Activated naive CD8-positive, alpha-beta T cell treated with anti-CD3 and anti-CD28 coated beads for 36 hours (primary cell): ENCODE results near the gene EED. TPM values are rescaled to one million over a fixed set of nuclear protein-coding genes. Genes with fewer than 3 reads are reported as not detected.
A peak's percentile ranks its signal among the peaks of the same experiment; 100 is the strongest.

ENCODE experiments used
- DNase-seq: peaks from one replicate; pipeline ENCODE4 v3.0.0; 2021
- H3K27ac Mint-ChIP-seq: one replicate; pipeline ENCODE4 v1.8.0; 2022; ENCODE audit warnings: mild to moderate bottlenecking, moderate library complexity, mixed read lengths
- H3K27me3 Mint-ChIP-seq: one replicate; pipeline ENCODE4 v1.8.0; 2022; ENCODE audit warnings: mild to moderate bottlenecking, mixed read lengths
- H3K36me3 Mint-ChIP-seq: one replicate; pipeline ENCODE4 v1.8.0; 2021; ENCODE audit warnings: mild to moderate bottlenecking, mixed read lengths
- H3K4me1 Mint-ChIP-seq: one replicate; pipeline ENCODE4 v1.8.0; 2021; ENCODE audit warnings: mixed read lengths
- H3K4me3 Mint-ChIP-seq: one replicate; pipeline ENCODE4 v1.8.0; 2022; ENCODE audit warnings: mild to moderate bottlenecking, moderate library complexity, mixed read lengths
- H3K9me3 Mint-ChIP-seq: one replicate; pipeline ENCODE4 v1.8.0; 2022; ENCODE audit warnings: mixed read lengths
- total RNA-seq, 2 experiments: library from RNA; stranded (reverse); gene quantifications; one replicate each; pipeline ENCODE4 v1.2.3, GENCODE V29; 2021

EED gene
- total RNA-seq, 2 experiments from 2014 or later: 85.3 to 86.7 TPM

GRCh38 chr11:86230179-86230804, 14.3 kb upstream of the EED start:
- Mint-ChIP-seq H3K27ac (peak overlapping the region; percentile 69), H3K4me1 (peaks cover 54% of the 10 kb centered on the region), H3K9me3 (peaks cover 7% of the 10 kb centered on the region), H3K27me3 (peaks cover 14% of the 10 kb centered on the region), H3K36me3 (peaks cover 4% of the 10 kb centered on the region), H3K4me3 (no peak overlapping the region)
- DNase-seq: no peak

GRCh38 chr11:86230921-86231434, 13.6 kb upstream of the EED start:
- Mint-ChIP-seq H3K27ac (peak overlapping the region; percentile 44), H3K36me3 (peaks cover 1% of the 10 kb centered on the region), H3K9me3 (peaks cover 3% of the 10 kb centered on the region), H3K27me3 (peaks cover 14% of the 10 kb centered on the region), H3K4me3 (no peak overlapping the region), H3K4me1 (peaks cover 52% of the 10 kb centered on the region)
- DNase-seq: no peak

- Mint-ChIP-seq H3K27me3 (peaks cover 19% of the 10 kb centered on the region), H3K4me1 (peaks cover 43% of the 10 kb centered on the region), H3K36me3 (peaks cover 1% of the 10 kb centered on the region), H3K9me3 (peaks cover under 1% of the 10 kb centered on the region), H3K27ac (no peak overlapping the region), H3K4me3 (no peak overlapping the region)
- DNase-seq: no peak
These were observed 12.0 kb upstream of the EED start for GRCh38 chr11:86232556-86232955.

GRCh38 chr11:86234831-86235461, 9.6 kb upstream of the EED start:
- Mint-ChIP-seq H3K27me3 (peaks cover 29% of the 10 kb centered on the region), H3K4me3 (no peak overlapping the region), H3K9me3 (no peaks in the 10 kb centered on the region), H3K36me3 (no peaks in the 10 kb centered on the region), H3K4me1 (peaks cover 20% of the 10 kb centered on the region), H3K27ac (no peak overlapping the region)
- DNase-seq: no peak

GRCh38 chr11:86237267-86237804, 7.2 kb upstream of the EED start:
- no peaks in the 10 kb centered on the region for H3K9me3 Mint-ChIP-seq
- no peaks in the 10 kb centered on the region for H3K36me3 Mint-ChIP-seq
- no peak for DNase-seq
- H3K27ac Mint-ChIP-seq: no peak overlapping the region
- peaks cover 9% of the 10 kb centered on the region for H3K4me1 Mint-ChIP-seq
- H3K4me3 Mint-ChIP-seq: no peak overlapping the region
- H3K27me3 Mint-ChIP-seq: peaks cover 30% of the 10 kb centered on the region

- Mint-ChIP-seq H3K4me1 (peaks cover 2% of the 10 kb centered on the region), H3K27ac (no peak overlapping the region), H3K27me3 (peaks cover 16% of the 10 kb centered on the region), H3K4me3 (no peak overlapping the region), H3K9me3 (no peaks in the 10 kb centered on the region), H3K36me3 (no peaks in the 10 kb centered on the region)
- DNase-seq: no peak
These were observed 4.4 kb upstream of the EED start for GRCh38 chr11:86240164-86240563.

- Mint-ChIP-seq H3K4me1 (peaks cover 6% of the 10 kb centered on the region), H3K4me3 (no peak overlapping the region), H3K27me3 (peaks cover 10% of the 10 kb centered on the region), H3K9me3 (no peaks in the 10 kb centered on the region), H3K27ac (no peak overlapping the region), H3K36me3 (peaks cover 9% of the 10 kb centered on the region)
- DNase-seq: no peak
These were observed 2.5 kb upstream of the EED start for GRCh38 chr11:86241956-86242535.

- Mint-ChIP-seq H3K4me1 (peaks cover 19% of the 10 kb centered on the region), H3K27ac (no peak overlapping the region), H3K4me3 (no peak overlapping the region), H3K27me3 (peaks cover 10% of the 10 kb centered on the region), H3K36me3 (peaks cover 20% of the 10 kb centered on the region), H3K9me3 (no peaks in the 10 kb centered on the region)
- DNase-seq: no peak
These were observed 1.2 kb upstream of the EED start for GRCh38 chr11:86243396-86243795.

- Mint-ChIP-seq H3K27me3 (peaks cover 7% of the 10 kb centered on the region), H3K4me1 (peaks cover 25% of the 10 kb centered on the region), H3K9me3 (no peaks in the 10 kb centered on the region), H3K36me3 (peaks cover 26% of the 10 kb centered on the region), H3K27ac (no peak overlapping the region), H3K4me3 (no peak overlapping the region)
- peak; percentile 89 for DNase-seq
These were observed 461 bp upstream of the EED start for GRCh38 chr11:86244063-86244521.

GRCh38 chr11:86245369-86246292, 1.1 kb downstream of the EED start:
- peaks cover 36% of the 10 kb centered on the region for H3K4me1 Mint-ChIP-seq
- H3K4me3 Mint-ChIP-seq: no peak overlapping the region
- H3K9me3 Mint-ChIP-seq: no peaks in the 10 kb centered on the region
- H3K36me3 Mint-ChIP-seq: peaks cover 34% of the 10 kb centered on the region
- H3K27me3 Mint-ChIP-seq: no peaks in the 10 kb centered on the region
- H3K27ac Mint-ChIP-seq: no peak overlapping the region
- DNase-seq: no peak

- no peak overlapping the region for H3K4me3 Mint-ChIP-seq
- no peaks in the 10 kb centered on the region for H3K27me3 Mint-ChIP-seq
- peaks cover 34% of the 10 kb centered on the region for H3K36me3 Mint-ChIP-seq
- no peak for DNase-seq
- H3K27ac Mint-ChIP-seq: no peak overlapping the region
- H3K4me1 Mint-ChIP-seq: peaks cover 39% of the 10 kb centered on the region
- no peaks in the 10 kb centered on the region for H3K9me3 Mint-ChIP-seq
These were observed 1.7 kb downstream of the EED start for GRCh38 chr11:86246293-86246675.

GRCh38 chr11:86247608-86248007, 3.1 kb downstream of the EED start:
- peaks cover 45% of the 10 kb centered on the region for H3K4me1 Mint-ChIP-seq
- H3K27me3 Mint-ChIP-seq: no peaks in the 10 kb centered on the region
- peak overlapping the region; percentile 54 for H3K27ac Mint-ChIP-seq
- DNase-seq: no peak
- peaks cover 44% of the 10 kb centered on the region for H3K36me3 Mint-ChIP-seq
- no peak overlapping the region for H3K4me3 Mint-ChIP-seq
- H3K9me3 Mint-ChIP-seq: no peaks in the 10 kb centered on the region

- Mint-ChIP-seq H3K4me3 (peak overlapping the region; percentile 52), H3K4me1 (peaks cover 48% of the 10 kb centered on the region), H3K36me3 (peaks cover 46% of the 10 kb centered on the region), H3K9me3 (no peaks in the 10 kb centered on the region), H3K27me3 (no peaks in the 10 kb centered on the region), H3K27ac (peak overlapping the region; percentile 9)
- no peak for DNase-seq
These were observed 4.1 kb downstream of the EED start for GRCh38 chr11:86248609-86249008.

- Mint-ChIP-seq H3K36me3 (peaks cover 46% of the 10 kb centered on the region), H3K4me3 (peak overlapping the region; percentile 4), H3K9me3 (no peaks in the 10 kb centered on the region), H3K4me1 (peaks cover 48% of the 10 kb centered on the region), H3K27ac (peak overlapping the region; percentile 54), H3K27me3 (no peaks in the 10 kb centered on the region)
- no peak for DNase-seq
These were observed 5.0 kb downstream of the EED start for GRCh38 chr11:86249307-86250098.
